HG03378 (cell line): ENCODE results near the gene TPBG.

Source experiments
- ATAC-seq: cut with Tn5 transposase; IDR thresholded peaks from one replicate; pipeline ENCODE4 v1.9.1; 2021; ENCODE audit warnings: mild to moderate bottlenecking, moderate library complexity; ENCODE audit not compliant: unreplicated experiment

TPBG gene

GRCh38 chr6:82363428-82364086, at the start of gene TPBG:
Gene TPBG, plus strand, starts transcription at chr6:82363817. Its CDS starts 1,145 bp downstream, at chr6:82364962.
- ATAC-seq = no peak

- no peak for ATAC-seq
These were observed 41.2 kb upstream of the TPBG start for GRCh38 chr6:82322386-82322785.

- no peak for ATAC-seq
These were observed 33.9 kb upstream of the TPBG start for GRCh38 chr6:82329766-82330165.

- ATAC-seq = no peak
These were observed 33.3 kb upstream of the TPBG start for GRCh38 chr6:82330171-82330804.

- no peak for ATAC-seq
These were observed 32.4 kb upstream of the TPBG start for GRCh38 chr6:82331031-82331773.

- ATAC-seq = no peak
These were observed 29.8 kb upstream of the TPBG start for GRCh38 chr6:82333781-82334180.

- ATAC-seq = no peak
These were observed 25.8 kb upstream of the TPBG start for GRCh38 chr6:82337688-82338257.

GRCh38 chr6:82348130-82348529, 15.5 kb upstream of the TPBG start:
- no peak for ATAC-seq

GRCh38 chr6:82353848-82354247, 9.8 kb upstream of the TPBG start:
- ATAC-seq = no peak

GRCh38 chr6:82360552-82360951, 3.1 kb upstream of the TPBG start:
- ATAC-seq = no peak

GRCh38 chr6:82361631-82362030, 2.0 kb upstream of the TPBG start:
- no peak for ATAC-seq

GRCh38 chr6:82362144-82362543, 1.5 kb upstream of the TPBG start:
- no peak for ATAC-seq

- no peak for ATAC-seq
These were observed 664 bp upstream of the TPBG start for GRCh38 chr6:82362878-82363427.

- ATAC-seq = no peak
These were observed 734 bp downstream of the TPBG start for GRCh38 chr6:82364087-82365015.

GRCh38 chr6:82365016-82365795, 1.6 kb downstream of the TPBG start:
- no peak for ATAC-seq

- ATAC-seq = no peak
These were observed 4.1 kb downstream of the TPBG start for GRCh38 chr6:82367704-82368103.

- no peak for ATAC-seq
These were observed 7.2 kb downstream of the TPBG start for GRCh38 chr6:82370788-82371187.

GRCh38 chr6:82371799-82372546, 8.4 kb downstream of the TPBG start:
- ATAC-seq = no peak

- ATAC-seq = no peak
These were observed 9.0 kb downstream of the TPBG start for GRCh38 chr6:82372656-82373055.
